GM18873 (cell line): Measurements from ENCODE around the gene WRAP73.
A peak's percentile ranks its signal among the peaks of the same experiment; 100 is the strongest.

Experiments
- ATAC-seq: cut with Tn5 transposase; IDR thresholded peaks from one replicate; pipeline ENCODE4 v1.9.1; 2021; ENCODE audit warnings: mild to moderate bottlenecking, moderate library complexity, moderate number of reproducible peaks; ENCODE audit not compliant: unreplicated experiment, low FRiP score

Gene WRAP73, protein sequence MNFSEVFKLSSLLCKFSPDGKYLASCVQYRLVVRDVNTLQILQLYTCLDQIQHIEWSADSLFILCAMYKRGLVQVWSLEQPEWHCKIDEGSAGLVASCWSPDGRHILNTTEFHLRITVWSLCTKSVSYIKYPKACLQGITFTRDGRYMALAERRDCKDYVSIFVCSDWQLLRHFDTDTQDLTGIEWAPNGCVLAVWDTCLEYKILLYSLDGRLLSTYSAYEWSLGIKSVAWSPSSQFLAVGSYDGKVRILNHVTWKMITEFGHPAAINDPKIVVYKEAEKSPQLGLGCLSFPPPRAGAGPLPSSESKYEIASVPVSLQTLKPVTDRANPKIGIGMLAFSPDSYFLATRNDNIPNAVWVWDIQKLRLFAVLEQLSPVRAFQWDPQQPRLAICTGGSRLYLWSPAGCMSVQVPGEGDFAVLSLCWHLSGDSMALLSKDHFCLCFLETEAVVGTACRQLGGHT

GRCh38 chr1:3649342-3650247, at the start of gene WRAP73:
WRAP73 (minus strand) TSS chr1:3650103; CDS start chr1:3649999, 104 bp downstream.
- ATAC-seq: peak; percentile 58

GRCh38 chr1:3699596-3699995, 49.7 kb upstream of the WRAP73 start:
- no peak for ATAC-seq

- ATAC-seq: no peak
These were observed 48.9 kb upstream of the WRAP73 start for GRCh38 chr1:3698660-3699408.

GRCh38 chr1:3697810-3698209, 47.9 kb upstream of the WRAP73 start:
- ATAC-seq: no peak

DNA sequence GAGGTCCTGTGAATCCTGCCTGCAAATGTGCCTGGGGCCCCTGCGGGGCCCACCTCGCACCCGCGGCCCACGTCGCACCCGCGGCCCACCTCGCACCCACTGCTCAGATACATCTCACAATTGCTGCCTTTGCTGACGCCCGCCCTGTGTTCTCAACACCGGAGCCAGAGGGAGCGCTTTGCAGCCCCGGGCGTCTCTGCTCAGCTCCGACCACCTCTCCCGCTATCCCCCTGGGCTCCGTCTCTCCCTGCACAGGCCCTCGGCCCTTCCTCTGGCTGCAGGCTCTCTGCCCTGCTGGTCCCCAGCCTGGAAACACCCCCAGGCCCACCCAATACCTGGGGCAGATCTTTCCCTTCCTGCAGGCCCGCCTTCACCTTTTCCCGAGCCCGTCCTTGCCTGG, 47.2 kb upstream of the WRAP73 start:
- no peak for ATAC-seq

DNA sequence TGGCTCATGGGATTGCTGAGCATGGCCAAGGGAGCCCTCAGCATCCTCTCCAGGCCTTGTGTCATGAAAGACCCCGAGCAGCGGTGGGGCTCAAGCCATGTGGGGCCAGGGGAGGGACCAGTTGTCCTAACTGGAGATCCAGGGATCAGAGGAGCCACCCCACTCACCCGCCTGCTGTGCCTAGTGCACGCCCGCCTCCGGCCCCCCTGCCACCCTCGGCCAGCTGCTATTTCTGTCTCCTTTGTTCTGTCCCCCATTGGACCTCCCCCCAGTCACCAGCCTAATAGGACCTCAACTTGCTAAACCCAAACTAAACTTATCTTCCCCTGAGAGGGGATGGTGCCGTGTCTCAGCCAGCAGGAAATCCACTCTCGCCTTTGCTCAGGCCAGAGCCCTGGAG, 46.8 kb upstream of the WRAP73 start:
- ATAC-seq: no peak

- no peak for ATAC-seq
These were observed 45.7 kb upstream of the WRAP73 start for GRCh38 chr1:3695326-3696217.

DNA sequence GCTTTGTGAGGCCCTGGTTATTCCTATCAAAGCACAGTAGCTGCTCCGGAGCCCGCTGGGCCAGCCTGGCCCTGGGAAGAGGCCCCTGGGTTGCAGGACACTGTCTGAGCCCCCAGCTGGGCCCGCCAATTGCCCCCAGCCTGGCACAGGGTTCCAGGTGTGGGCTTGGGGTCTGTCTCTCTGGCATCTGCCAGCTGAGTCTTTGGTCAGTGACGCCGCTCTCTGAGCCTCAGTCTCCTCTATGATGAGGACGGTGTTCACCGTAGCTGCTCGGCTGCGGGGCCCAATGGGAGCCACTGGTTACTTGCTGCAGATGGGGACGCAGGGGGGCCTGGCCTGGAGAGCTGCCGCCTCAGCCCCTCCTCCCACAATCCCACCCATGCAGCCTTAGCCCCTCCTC, 43.4 kb upstream of the WRAP73 start:
- ATAC-seq: no peak

GRCh38 chr1:3692598-3692997, 42.7 kb upstream of the WRAP73 start:
- ATAC-seq: no peak

- ATAC-seq: no peak
These were observed 41.7 kb upstream of the WRAP73 start for GRCh38 chr1:3691421-3692204.

DNA sequence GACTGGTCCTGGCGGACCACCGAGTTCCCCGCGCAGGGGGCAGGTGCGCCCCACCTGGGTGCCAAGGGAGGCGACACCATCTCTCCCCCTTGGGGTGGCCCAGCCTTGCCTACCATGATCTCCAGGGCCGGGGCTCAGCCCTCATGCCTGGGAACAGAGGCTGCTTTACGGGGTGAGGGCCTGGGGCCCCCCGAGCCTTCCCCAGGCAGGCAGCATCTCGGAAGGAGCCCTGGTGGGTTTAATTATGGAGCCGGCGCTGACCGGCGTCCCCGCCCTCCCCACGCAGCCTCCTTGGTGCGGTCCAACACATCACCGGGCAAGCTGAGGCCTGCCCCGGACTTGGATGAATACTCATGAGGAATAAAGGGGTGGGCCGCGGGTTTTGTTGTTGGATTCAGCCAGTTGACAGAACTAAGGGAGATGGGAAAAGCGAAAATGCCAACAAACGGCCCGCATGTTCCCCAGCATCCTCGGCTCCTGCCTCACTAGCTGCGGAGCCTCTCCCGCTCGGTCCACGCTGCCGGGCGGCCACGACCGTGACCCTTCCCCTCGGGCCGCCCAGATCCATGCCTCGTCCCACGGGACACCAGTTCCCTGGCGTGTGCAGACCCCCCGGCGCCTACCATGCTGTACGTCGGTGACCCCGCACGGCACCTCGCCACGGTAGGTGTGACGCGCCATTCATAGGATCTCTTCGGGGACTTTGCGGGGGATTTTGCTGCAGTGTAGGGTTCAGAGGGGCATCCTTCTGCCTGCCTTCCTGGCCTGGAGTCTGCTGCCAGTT, 40.6 kb upstream of the WRAP73 start:
- ATAC-seq: no peak

DNA sequence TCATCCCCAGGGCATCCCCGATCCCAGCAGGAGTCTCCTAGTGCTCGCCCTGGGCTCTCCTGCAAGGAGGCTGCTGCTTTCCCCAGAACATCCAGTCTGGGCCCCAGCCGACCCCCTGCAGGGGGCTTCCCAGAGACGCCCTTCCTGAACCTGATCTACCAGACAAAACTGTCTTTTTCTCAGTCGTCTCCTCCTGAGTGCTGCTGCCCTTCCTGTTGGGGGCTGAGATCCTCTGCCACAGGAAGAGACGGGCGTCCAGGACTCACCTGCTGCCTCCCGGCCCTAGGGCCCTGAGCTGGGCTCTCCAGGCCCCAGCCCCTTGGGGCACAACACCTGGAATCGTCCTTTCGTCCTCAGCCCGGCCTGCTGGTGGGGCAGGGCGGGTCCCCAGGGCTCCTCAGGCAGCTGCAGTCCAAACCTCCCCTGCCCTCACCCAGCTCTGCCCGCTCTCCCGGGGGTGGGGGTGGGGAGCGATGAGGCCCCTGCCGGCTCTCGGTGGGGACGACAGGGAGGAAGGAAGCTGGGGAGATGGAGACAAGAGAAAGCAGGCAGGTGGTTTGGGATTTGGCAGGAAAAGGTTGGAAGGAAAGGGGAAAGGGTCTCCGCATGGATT, 39.3 kb upstream of the WRAP73 start:
- ATAC-seq: no peak

DNA sequence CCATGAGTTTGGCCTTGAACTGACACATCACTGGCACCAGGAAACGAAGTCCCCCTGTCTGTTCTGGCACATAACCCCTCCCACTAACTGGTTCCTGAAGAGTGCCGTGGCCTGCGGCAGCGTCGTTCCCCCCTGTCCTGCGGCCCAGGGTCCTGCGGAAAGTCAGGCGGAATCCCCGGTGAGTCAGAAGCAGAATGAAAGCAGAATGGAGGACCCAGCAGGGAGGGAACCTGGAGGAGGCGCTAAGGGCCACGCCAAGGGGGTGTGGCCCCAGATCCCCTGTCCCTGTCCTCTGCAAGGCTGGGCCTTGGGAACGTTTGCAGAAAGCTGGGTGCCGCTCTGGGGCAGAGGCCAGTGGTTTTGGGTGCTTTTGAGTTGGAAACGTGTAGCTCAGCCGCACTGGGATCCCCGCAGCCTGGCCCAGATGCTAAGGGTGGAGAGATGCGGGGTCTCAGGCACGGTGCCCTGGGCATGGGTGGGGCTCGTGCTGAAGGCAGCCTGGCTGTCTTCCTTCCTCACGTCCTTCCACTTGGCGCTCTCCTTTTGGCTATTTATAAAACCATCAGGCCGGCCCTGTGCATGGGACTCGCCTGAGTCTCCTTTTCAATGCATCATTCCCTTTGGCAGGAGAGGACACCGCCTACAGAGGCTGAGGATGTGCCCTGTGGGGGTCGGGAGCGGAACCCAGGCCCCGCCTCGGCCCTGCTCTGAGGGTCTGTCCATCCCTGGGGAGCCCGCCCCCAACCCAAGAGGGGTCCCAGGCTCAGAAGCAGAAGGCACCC, 38.6 kb upstream of the WRAP73 start:
- ATAC-seq: no peak

DNA sequence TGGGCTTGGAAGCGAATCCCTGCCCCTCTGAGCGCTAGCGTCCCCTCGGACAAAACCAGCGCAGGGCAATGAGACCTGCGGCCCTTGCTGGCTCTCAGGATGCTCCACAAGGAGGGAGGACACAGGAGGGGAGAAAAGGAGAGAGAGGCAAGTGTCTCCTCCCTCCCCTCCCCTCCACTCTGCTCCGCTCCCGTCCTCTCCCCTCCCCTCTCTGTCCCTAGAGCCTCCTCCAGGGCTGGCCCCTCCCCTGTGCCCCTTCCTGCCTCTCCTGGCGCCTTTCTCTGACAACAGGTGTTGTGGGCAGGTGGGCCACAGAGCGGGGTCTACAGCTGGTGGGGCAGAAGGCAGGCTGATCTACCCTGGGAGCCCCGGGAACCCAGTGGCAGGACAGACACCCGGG, 37.6 kb upstream of the WRAP73 start:
- ATAC-seq: no peak

DNA sequence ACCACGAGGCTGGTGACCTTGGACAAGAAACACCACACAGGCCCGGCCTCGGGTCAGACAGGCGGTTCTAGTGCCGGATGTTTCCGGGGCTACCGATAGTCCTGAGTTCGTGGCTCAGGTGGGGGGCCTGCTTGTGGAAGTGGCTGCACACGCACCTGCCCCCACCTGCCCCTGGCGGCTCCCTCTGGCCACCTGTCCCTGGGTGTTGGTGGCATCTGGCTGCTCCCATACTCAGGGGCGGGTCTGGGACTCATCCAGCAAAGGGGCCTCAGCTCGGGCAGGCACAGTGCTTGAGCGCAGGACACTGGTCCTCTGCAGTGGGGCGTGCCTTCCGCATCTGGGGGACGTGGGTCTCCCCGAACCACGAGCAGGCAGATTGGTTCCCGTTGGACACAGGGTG, 36.0 kb upstream of the WRAP73 start:
- no peak for ATAC-seq

- ATAC-seq: no peak
These were observed 35.3 kb upstream of the WRAP73 start for GRCh38 chr1:3685222-3685621.

GRCh38 chr1:3683992-3684391, 34.1 kb upstream of the WRAP73 start:
- ATAC-seq: no peak
